ENCODE data around the gene TSKU. TPM values are rescaled to one million over a fixed set of nuclear protein-coding genes. Genes with fewer than 3 reads are reported as not detected.

TSKU gene
- total and polyA plus RNA-seq, 9 of the 15 experiments (the other 6 are each of a cell fraction or from before 2014, with no cell fraction given), result 0.60 to 11.9 (median 8.4) TPM

DNA sequence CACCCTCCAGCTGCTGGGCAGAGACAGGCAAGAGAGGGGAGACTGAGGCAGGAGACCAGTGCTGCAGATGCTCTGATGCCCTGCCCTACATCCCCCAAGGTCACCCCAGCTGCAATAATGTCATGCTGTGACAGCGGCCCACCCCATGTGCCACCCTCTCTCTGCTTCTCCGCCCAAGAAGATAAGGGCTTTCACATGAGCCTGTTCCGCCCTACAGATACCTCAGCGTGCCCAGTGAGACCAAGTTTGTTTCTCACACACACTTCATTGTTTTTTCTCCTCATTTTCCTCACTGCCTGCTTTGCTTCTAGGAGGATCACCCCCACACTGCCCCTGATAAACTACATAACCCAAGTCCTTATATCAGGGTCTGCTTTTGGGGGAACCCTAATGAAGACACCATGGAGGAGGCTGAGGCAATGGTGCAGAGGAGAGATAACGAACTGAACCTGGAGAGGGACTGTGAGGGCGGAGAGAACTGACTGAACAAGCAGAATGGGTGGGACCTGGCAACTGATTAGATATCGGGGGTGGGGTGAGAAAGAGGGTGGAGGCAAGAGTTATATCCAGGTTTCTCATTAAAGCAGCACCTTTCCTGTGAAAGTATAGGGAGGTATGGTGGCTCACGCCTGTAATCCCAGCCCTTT, 37.5 kb upstream of the TSKU start (continued):
- TF ChIP-seq, protein P1, sequence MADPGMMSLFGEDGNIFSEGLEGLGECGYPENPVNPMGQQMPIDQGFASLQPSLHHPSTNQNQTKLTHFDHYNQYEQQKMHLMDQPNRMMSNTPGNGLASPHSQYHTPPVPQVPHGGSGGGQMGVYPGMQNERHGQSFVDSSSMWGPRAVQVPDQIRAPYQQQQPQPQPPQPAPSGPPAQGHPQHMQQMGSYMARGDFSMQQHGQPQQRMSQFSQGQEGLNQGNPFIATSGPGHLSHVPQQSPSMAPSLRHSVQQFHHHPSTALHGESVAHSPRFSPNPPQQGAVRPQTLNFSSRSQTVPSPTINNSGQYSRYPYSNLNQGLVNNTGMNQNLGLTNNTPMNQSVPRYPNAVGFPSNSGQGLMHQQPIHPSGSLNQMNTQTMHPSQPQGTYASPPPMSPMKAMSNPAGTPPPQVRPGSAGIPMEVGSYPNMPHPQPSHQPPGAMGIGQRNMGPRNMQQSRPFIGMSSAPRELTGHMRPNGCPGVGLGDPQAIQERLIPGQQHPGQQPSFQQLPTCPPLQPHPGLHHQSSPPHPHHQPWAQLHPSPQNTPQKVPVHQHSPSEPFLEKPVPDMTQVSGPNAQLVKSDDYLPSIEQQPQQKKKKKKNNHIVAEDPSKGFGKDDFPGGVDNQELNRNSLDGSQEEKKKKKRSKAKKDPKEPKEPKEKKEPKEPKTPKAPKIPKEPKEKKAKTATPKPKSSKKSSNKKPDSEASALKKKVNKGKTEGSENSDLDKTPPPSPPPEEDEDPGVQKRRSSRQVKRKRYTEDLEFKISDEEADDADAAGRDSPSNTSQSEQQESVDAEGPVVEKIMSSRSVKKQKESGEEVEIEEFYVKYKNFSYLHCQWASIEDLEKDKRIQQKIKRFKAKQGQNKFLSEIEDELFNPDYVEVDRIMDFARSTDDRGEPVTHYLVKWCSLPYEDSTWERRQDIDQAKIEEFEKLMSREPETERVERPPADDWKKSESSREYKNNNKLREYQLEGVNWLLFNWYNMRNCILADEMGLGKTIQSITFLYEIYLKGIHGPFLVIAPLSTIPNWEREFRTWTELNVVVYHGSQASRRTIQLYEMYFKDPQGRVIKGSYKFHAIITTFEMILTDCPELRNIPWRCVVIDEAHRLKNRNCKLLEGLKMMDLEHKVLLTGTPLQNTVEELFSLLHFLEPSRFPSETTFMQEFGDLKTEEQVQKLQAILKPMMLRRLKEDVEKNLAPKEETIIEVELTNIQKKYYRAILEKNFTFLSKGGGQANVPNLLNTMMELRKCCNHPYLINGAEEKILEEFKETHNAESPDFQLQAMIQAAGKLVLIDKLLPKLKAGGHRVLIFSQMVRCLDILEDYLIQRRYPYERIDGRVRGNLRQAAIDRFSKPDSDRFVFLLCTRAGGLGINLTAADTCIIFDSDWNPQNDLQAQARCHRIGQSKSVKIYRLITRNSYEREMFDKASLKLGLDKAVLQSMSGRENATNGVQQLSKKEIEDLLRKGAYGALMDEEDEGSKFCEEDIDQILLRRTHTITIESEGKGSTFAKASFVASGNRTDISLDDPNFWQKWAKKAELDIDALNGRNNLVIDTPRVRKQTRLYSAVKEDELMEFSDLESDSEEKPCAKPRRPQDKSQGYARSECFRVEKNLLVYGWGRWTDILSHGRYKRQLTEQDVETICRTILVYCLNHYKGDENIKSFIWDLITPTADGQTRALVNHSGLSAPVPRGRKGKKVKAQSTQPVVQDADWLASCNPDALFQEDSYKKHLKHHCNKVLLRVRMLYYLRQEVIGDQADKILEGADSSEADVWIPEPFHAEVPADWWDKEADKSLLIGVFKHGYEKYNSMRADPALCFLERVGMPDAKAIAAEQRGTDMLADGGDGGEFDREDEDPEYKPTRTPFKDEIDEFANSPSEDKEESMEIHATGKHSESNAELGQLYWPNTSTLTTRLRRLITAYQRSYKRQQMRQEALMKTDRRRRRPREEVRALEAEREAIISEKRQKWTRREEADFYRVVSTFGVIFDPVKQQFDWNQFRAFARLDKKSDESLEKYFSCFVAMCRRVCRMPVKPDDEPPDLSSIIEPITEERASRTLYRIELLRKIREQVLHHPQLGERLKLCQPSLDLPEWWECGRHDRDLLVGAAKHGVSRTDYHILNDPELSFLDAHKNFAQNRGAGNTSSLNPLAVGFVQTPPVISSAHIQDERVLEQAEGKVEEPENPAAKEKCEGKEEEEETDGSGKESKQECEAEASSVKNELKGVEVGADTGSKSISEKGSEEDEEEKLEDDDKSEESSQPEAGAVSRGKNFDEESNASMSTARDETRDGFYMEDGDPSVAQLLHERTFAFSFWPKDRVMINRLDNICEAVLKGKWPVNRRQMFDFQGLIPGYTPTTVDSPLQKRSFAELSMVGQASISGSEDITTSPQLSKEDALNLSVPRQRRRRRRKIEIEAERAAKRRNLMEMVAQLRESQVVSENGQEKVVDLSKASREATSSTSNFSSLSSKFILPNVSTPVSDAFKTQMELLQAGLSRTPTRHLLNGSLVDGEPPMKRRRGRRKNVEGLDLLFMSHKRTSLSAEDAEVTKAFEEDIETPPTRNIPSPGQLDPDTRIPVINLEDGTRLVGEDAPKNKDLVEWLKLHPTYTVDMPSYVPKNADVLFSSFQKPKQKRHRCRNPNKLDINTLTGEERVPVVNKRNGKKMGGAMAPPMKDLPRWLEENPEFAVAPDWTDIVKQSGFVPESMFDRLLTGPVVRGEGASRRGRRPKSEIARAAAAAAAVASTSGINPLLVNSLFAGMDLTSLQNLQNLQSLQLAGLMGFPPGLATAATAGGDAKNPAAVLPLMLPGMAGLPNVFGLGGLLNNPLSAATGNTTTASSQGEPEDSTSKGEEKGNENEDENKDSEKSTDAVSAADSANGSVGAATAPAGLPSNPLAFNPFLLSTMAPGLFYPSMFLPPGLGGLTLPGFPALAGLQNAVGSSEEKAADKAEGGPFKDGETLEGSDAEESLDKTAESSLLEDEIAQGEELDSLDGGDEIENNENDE (IDR thresholded peaks at IDR 0.05; ENCODE audit: low read depth, low read length), result no peak
- TF ChIP-seq GTF2F1 (IDR thresholded peaks at IDR 0.05; ENCODE audit: low read depth, low read length) (no peak), RHOXF2B (CRISPR knock-in tag; conservative IDR thresholded peaks at IDR 0.05) (no peak; the same call in 1 of the 2 replicates), PHTF2 (CRISPR knock-in tag; IDR thresholded peaks at IDR 0.05) (no peak), ZNF134 (CRISPR knock-in tag; conservative IDR thresholded peaks at IDR 0.05) (0 out of 2 replicates have a peak, but pooled peaks have one; percentile 24), ZNF77 (CRISPR knock-in tag; IDR thresholded peaks at IDR 0.05) (no peak), GABPA (tag; conservative IDR thresholded peaks at IDR 0.05; ENCODE audit: low read depth) (no peak), L3MBTL2 (IDR thresholded peaks at IDR 0.05) (peak; percentile 43), HMBOX1 (IDR thresholded peaks at IDR 0.05) (peak; percentile 67; the same call in 1 of the 2 replicates)
- TF ChIP-seq, protein P2, sequence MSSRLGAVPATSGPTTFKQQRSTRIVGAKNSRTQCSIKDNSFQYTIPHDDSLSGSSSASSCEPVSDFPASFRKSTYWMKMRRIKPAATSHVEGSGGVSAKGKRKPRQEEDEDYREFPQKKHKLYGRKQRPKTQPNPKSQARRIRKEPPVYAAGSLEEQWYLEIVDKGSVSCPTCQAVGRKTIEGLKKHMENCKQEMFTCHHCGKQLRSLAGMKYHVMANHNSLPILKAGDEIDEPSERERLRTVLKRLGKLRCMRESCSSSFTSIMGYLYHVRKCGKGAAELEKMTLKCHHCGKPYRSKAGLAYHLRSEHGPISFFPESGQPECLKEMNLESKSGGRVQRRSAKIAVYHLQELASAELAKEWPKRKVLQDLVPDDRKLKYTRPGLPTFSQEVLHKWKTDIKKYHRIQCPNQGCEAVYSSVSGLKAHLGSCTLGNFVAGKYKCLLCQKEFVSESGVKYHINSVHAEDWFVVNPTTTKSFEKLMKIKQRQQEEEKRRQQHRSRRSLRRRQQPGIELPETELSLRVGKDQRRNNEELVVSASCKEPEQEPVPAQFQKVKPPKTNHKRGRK (tag; IDR thresholded peaks at IDR 0.05), result no peak
- TF ChIP-seq, protein P3, sequence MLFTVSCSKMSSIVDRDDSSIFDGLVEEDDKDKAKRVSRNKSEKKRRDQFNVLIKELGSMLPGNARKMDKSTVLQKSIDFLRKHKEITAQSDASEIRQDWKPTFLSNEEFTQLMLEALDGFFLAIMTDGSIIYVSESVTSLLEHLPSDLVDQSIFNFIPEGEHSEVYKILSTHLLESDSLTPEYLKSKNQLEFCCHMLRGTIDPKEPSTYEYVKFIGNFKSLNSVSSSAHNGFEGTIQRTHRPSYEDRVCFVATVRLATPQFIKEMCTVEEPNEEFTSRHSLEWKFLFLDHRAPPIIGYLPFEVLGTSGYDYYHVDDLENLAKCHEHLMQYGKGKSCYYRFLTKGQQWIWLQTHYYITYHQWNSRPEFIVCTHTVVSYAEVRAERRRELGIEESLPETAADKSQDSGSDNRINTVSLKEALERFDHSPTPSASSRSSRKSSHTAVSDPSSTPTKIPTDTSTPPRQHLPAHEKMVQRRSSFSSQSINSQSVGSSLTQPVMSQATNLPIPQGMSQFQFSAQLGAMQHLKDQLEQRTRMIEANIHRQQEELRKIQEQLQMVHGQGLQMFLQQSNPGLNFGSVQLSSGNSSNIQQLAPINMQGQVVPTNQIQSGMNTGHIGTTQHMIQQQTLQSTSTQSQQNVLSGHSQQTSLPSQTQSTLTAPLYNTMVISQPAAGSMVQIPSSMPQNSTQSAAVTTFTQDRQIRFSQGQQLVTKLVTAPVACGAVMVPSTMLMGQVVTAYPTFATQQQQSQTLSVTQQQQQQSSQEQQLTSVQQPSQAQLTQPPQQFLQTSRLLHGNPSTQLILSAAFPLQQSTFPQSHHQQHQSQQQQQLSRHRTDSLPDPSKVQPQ (CRISPR knock-in tag; IDR thresholded peaks at IDR 0.05; ENCODE audit: borderline replicate concordance), result no peak

Measured in K562 (cell line).